Esophagus muscularis mucosa (tissue), 4 donors: ENCODE measurements around the gene ZDHHC12.

Experiments used
- EP300 ChIP-seq: sonication (generic); formaldehyde crosslinking; IDR thresholded peaks from one replicate; pipeline ENCODE4 v1.6.1; 2017; ENCODE audit warnings: antibody characterized with exemption
- POLR2A ChIP-seq: fragments of 450-650 bp; IDR thresholded peaks from one replicate; pipeline ENCODE4 v1.6.1; 2017; ENCODE audit warnings: antibody characterized with exemption, moderate library complexity, mild to moderate bottlenecking, low read depth
- POLR2AphosphoS5 ChIP-seq, 2 donors: sonication (generic); formaldehyde crosslinking; IDR thresholded peaks; one replicate each; pipeline ENCODE4 v1.6.1; 2017; ENCODE audit warnings: antibody characterized with exemption in 2 of 2
- TF ChIP-seq, protein P1 (sequence below), 3 experiments: fragments of 200-600 bp in 2 of 3; fragments of 450-650 bp in 1 of 3; sonication (generic) in 2 of 3; IDR thresholded peaks; one replicate each; pipeline ENCODE4 v1.5.1; 2017 to 2019; ENCODE audit warnings: antibody characterized with exemption in 3 of 3, mild to moderate bottlenecking in 2 of 3, moderate library complexity in 1 of 3

DNA sequence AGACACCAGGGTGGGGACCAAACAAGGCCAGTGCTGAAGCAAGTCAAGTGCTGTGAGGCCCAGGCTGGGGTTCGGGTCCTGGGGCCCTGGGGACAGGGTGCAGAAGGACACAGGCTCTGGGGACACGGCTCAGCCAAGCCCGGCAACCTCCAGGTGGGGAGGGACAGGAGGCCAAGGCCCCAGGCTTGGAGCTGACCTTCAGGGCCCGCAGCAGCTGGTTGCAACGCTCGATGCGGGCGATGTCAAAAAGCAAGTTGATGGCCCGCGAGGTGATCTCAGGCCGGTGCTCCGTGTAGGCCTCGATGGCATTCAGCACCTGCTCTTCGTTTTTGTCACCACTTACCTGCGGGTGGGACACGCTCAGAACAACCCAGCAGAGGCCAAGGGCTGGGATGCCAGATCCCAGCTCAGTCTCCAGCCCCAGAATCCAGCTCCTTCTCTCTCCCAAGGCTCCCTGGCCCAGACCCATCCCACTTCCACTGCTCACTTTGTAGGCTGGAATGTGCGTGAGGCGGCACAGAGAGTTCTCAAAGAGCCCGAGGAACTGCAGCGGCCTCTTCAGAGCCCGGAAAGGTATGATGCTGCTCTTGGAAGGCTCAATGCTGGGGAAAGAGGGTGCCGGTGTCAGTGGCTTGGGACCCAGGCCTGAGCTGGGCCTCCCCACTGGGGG lies 27.1 kb upstream of the ZDHHC12 start:
- TF ChIP-seq, protein P1, sequence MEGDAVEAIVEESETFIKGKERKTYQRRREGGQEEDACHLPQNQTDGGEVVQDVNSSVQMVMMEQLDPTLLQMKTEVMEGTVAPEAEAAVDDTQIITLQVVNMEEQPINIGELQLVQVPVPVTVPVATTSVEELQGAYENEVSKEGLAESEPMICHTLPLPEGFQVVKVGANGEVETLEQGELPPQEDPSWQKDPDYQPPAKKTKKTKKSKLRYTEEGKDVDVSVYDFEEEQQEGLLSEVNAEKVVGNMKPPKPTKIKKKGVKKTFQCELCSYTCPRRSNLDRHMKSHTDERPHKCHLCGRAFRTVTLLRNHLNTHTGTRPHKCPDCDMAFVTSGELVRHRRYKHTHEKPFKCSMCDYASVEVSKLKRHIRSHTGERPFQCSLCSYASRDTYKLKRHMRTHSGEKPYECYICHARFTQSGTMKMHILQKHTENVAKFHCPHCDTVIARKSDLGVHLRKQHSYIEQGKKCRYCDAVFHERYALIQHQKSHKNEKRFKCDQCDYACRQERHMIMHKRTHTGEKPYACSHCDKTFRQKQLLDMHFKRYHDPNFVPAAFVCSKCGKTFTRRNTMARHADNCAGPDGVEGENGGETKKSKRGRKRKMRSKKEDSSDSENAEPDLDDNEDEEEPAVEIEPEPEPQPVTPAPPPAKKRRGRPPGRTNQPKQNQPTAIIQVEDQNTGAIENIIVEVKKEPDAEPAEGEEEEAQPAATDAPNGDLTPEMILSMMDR (IDR thresholded peaks at IDR 0.05) = no peak
- TF ChIP-seq EP300 = no peak
- TF ChIP-seq POLR2A = no peak
- no peak for TF ChIP-seq POLR2AphosphoS5 (IDR thresholded peaks at IDR 0.05)
